Activated T-cell treated with anti-CD3 and anti-CD28 coated beads, Interleukin-2, amount 50 U/mL, for 4 hours (primary cell): Measurements from ENCODE around the gene TMPRSS6. TPM values are rescaled to one million over a fixed set of nuclear protein-coding genes. Genes with fewer than 3 reads are reported as not detected.

Experiments
- ATAC-seq, 2 donors: fragments of 200-7000 bp; cut with Tn5 transposase; one replicate each; pipeline ENCODE4 v1.10.0; 2021
- DNase-seq: peaks from one replicate; pipeline ENCODE4 v3.0.0-alpha.2; 2020
- H3K27me3 Mint-ChIP-seq: one replicate; pipeline ENCODE4 v1.8.0; 2021; ENCODE audit warnings: low read depth, mixed read lengths
- H3K36me3 Mint-ChIP-seq: one replicate; pipeline ENCODE4 v1.8.0; 2022; ENCODE audit warnings: mixed read lengths; ENCODE audit not compliant: insufficient read depth
- H3K4me1 Mint-ChIP-seq: one replicate; pipeline ENCODE4 v1.8.0; 2021; ENCODE audit warnings: low read depth, mixed read lengths
- H3K4me3 Mint-ChIP-seq: one replicate; pipeline ENCODE4 v1.8.0; 2021; ENCODE audit warnings: mild to moderate bottlenecking, moderate library complexity, mixed read lengths
- H3K9me3 Mint-ChIP-seq: one replicate; pipeline ENCODE4 v1.8.0; 2021; ENCODE audit warnings: mixed read lengths
- total RNA-seq, 3 donors: library from RNA; stranded (reverse); gene quantifications; one replicate each; pipeline ENCODE4 v1.2.1, GENCODE V29; 2021

TMPRSS6 gene
- 1 to 10 TPM in 1 of 3 donors, under 1 TPM in 2; 0.76 to 1.3 (median 0.89) TPM for total RNA-seq

DNA sequence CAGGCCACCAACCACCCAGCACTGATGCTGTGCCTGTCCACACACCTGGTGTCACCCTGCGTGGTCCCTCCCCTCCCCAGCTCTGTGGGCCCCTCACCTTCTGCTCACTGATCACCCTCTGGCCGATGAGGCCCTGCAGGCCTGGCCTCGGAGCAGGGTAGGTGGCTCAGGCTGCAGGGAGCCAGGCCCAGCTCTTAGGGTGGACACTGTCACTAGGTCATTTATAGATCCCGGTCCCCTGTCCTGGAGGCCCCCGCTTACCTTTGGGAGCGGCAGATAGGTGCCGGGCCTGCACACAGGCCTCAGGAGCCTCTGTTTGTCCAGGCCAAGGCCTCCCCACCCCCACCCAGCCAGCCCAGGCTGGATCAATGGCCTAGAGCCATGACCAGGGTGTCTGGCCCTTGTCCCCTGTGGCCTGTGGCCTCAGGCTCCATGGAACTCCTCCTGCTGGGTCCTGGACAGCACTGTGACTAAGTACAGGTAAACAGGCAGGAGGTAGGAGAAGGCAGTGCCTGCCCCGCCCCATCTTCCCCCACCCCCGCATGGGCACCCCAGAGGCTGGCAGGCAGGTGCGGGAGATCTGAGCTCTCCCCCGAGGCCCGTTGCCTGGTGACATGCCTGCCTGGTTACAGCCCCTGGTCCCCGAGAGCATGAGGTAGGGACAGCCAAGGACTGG lies at the start of gene TMPRSS6:
TMPRSS6 (minus strand) TSS at position 472 of the 676 bp plus-strand sequence. CDS start 6,296 bp downstream, outside the sequence.
- Mint-ChIP-seq H3K36me3 (peaks cover 3% of the 10 kb centered on the region), H3K4me3 (no peak within 1 kb of the TSS), H3K9me3 (no peaks in the 10 kb centered on the region), H3K4me1 (no peaks in the 10 kb centered on the region), H3K27me3 (no peaks in the 10 kb centered on the region)
- ATAC-seq (no peak), DNase-seq (no peak)

DNA sequence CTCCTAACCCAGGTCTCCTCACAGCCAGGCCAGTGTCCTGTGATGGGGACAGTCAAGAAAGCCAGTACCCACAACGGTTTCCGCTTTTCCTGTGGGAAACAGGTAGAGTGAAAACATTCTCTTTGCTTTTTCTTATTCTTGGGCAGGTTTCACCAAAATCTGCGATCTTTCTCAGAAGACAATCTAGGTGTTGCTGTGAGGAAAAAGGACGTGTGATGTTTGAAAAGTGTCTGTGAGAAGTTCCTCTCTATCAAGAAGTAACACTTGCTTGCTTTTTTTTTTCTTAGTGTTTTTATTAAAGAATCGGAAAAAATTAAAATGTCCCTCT lies 49.4 kb upstream of the TMPRSS6 start:
- Mint-ChIP-seq H3K4me3 (no peak overlapping the region), H3K36me3 (no peaks in the 10 kb centered on the region), H3K4me1 (peaks cover 74% of the 10 kb centered on the region), H3K9me3 (no peaks in the 10 kb centered on the region), H3K27me3 (no peaks in the 10 kb centered on the region)
- DNase-seq = no peak
- ATAC-seq = no peak

DNA sequence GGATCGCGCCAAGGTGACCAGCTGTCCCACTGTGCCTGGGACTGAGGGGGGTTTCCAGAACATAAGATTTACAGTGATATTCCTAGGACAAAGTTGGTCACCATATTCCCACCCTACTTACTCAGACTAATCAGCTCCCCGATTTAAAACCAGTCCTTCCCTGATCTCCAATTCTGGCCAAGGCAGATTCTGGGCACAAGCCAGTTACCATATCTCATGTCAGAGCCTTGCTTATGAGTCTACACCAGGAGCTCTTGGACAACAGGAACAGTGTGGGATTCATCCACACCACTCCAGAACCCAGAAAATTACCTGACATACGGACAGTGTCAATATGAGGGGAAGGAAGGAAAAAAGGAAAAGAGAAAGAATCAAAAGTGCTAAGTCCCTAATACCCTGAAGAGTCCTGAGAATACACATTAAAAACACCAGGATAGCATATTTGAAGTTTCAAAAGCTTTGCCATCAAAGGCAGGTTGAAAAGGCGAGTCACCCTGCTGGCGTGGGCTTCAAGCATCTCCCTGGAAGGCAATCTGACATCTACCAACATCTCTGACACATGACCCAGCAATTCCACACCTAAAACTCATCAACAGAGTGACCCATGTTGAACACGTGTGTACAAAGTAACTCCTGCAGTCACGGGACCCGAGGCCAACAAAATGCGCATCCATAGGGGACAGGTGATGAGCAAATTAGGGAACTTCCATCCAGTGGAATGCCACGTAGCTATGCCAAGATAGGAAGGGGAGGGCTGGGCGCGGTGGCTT lies 48.2 kb upstream of the TMPRSS6 start:
- Mint-ChIP-seq H3K4me1 (peaks cover 62% of the 10 kb centered on the region), H3K4me3 (no peak overlapping the region), H3K9me3 (no peaks in the 10 kb centered on the region), H3K27me3 (no peaks in the 10 kb centered on the region), H3K36me3 (no peaks in the 10 kb centered on the region)
- ATAC-seq (no peak), DNase-seq (no peak)

DNA sequence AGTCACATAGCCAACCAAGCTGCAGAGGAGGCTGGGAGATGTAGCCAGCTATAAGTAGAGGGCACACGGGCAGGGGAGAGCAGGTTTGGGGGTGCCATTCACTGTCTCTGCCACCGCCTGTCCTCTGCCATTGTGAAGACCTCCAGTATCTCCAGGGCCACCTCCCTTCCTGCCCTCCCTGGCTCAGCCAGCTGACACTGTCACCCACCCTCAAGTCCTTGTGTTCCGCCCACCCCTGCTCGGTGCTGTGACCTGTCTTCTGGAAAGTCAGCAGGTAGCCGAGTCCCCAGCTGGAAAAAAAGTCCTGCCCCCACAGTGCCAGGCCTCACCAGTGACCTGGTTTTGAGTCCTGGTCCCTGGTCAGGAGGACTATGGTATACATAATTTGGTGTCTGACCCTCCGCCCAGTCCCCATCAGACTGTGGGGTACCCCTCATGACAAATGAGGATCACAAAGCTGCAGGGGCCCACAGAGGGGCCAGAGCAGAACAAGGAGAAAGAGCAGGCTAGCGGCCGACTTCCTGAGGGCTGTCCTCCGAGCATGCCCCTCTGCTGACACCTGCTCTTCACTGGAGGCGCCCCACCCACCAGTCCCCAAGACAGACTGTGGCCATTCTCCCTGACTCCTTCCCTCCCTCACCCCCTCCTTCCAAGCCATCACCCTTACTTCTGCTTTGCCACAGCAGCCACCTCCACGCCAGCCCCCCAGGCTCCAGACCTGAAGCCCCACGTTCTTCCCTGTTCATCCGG lies 47.3 kb upstream of the TMPRSS6 start:
- H3K9me3 Mint-ChIP-seq = no peaks in the 10 kb centered on the region
- H3K27me3 Mint-ChIP-seq = no peaks in the 10 kb centered on the region
- peaks cover 54% of the 10 kb centered on the region for H3K4me1 Mint-ChIP-seq
- ATAC-seq (no peak), DNase-seq (no peak)
- no peak overlapping the region for H3K4me3 Mint-ChIP-seq
- no peaks in the 10 kb centered on the region for H3K36me3 Mint-ChIP-seq

DNA sequence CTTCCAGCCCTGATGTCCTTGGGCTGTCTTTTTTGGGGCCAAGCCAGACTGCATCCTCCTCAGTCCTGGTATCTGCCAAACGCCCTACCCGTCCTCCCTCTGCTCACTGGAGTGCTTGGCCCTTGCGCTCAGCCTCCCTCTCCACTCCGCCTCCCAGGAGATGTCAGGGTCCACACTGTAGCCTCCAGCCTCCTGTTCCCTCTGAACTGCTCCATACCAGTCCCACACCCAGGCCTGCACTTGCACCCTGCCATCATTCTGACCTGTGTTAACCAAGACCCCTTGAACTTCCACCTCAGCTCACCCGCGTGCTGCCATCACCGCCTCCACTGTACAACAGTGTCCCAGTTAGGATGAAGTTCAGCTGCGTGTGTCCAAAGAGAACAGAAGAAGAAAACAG lies 46.5 kb upstream of the TMPRSS6 start:
- H3K4me1 Mint-ChIP-seq = peaks cover 53% of the 10 kb centered on the region
- no peaks in the 10 kb centered on the region for H3K27me3 Mint-ChIP-seq
- no peak for DNase-seq
- H3K9me3 Mint-ChIP-seq = peaks cover 1% of the 10 kb centered on the region
- no peak for ATAC-seq
- no peaks in the 10 kb centered on the region for H3K36me3 Mint-ChIP-seq
- no peak overlapping the region for H3K4me3 Mint-ChIP-seq

DNA sequence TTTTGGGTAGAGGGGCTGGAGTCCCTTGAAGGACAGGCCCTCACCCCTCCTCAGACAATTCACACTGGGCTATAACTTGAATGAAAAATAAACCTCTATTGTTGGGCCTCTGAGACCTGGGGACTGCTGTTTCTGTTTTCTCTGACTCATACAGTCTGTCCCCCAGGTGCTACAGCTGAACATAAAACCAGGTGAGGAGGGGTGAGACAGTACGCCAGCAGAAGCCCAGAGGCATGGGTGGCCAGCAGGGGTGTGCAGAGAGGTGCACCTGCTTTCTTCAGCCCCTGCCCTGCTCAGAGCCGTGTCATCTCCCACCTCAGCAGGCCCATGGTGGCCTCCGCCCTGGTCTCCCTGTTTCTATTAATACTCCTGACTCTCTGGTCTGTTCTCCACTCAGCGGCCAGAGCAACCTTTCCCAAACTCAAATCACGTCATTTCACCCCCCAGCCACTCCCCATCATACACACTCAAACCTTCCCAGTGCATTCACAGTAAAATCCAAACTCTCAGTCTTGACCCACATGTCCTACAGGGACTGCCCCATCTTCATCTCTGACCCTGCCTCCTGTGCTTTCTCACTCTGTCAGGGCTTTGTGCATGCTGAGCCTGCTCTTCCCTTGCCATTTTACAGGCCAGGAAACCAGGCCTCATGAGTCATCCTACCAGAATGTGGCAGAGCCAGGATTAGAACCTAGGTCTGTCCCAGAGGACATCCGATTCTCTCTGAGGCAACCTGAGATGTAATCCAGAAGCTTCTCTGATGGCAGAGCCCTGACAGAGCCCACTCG lies 45.6 kb upstream of the TMPRSS6 start:
- Mint-ChIP-seq H3K36me3 (no peaks in the 10 kb centered on the region), H3K9me3 (peaks cover 6% of the 10 kb centered on the region), H3K27me3 (no peaks in the 10 kb centered on the region), H3K4me3 (no peak overlapping the region), H3K4me1 (peaks cover 59% of the 10 kb centered on the region)
- DNase-seq (no peak), ATAC-seq (peak; percentile 33 to 39)

DNA sequence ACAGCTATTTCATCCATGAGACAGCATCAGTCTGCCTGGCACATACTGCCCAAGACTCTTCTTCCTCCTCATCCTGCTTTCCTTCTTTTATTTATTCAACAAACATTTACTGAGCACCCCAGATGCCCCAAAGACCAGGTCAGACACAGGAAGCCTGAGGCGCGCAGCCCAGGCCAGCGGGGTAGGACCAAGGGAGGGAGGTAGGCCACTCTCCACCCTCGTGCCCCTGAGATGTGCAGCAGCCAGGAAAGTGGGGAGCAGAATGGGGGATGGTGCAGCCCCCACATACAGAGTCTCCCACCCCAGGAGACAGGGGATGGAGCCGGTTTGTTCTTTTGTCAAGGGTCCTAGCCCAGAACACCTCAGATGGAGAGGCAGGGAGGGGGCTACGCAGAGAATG lies 44.4 kb upstream of the TMPRSS6 start:
- Mint-ChIP-seq H3K4me1 (peaks cover 51% of the 10 kb centered on the region), H3K4me3 (no peak overlapping the region), H3K27me3 (no peaks in the 10 kb centered on the region), H3K36me3 (no peaks in the 10 kb centered on the region), H3K9me3 (peaks cover 6% of the 10 kb centered on the region)
- ATAC-seq (no peak), DNase-seq (no peak)

DNA sequence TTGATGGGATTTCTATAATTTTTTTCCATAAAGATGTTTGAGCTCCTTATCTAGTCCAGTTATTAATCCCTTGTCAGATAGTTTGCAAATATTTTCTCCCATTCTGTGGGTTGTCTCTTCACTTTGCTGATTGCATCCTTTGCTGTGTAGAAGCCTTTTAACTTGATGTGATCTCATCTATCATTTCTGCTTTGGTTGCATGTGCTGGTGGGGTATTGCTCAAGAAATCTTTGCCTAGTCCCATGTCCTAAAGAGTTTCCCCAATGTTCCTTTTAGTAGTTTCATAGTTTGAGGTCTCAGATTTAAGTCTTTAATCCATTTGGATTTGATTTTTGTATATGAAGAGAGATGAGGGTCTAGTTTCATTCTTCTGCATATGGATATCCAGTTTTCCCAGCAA lies 41.9 kb upstream of the TMPRSS6 start:
- no peak for ATAC-seq
- no peaks in the 10 kb centered on the region for H3K27me3 Mint-ChIP-seq
- no peak for DNase-seq
- H3K4me3 Mint-ChIP-seq = no peak overlapping the region
- peaks cover 6% of the 10 kb centered on the region for H3K9me3 Mint-ChIP-seq
- H3K4me1 Mint-ChIP-seq = peaks cover 54% of the 10 kb centered on the region
- peaks cover 2% of the 10 kb centered on the region for H3K36me3 Mint-ChIP-seq

DNA sequence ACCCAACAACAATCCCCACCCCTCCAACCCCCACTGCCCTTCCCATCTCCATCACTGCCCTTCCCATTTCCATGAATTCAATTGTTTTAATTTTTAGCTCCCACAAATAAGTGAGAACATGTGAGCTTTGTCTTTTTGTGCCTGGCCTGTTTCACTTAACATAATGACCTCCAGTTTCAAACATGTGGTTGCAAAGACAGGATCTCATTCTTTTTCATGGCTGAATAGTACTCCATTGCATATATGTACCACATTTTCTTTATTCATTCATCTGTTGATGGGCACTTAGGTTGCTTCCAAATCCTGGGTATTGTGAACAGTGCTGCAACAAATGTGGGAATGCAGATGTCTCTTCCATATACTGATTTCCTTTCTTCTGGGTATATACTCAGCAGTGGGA lies 41.2 kb upstream of the TMPRSS6 start:
- DNase-seq (no peak), ATAC-seq (no peak)
- peaks cover 6% of the 10 kb centered on the region for H3K9me3 Mint-ChIP-seq
- no peaks in the 10 kb centered on the region for H3K27me3 Mint-ChIP-seq
- peaks cover 9% of the 10 kb centered on the region for H3K36me3 Mint-ChIP-seq
- peaks cover 54% of the 10 kb centered on the region for H3K4me1 Mint-ChIP-seq
- no peak overlapping the region for H3K4me3 Mint-ChIP-seq

DNA sequence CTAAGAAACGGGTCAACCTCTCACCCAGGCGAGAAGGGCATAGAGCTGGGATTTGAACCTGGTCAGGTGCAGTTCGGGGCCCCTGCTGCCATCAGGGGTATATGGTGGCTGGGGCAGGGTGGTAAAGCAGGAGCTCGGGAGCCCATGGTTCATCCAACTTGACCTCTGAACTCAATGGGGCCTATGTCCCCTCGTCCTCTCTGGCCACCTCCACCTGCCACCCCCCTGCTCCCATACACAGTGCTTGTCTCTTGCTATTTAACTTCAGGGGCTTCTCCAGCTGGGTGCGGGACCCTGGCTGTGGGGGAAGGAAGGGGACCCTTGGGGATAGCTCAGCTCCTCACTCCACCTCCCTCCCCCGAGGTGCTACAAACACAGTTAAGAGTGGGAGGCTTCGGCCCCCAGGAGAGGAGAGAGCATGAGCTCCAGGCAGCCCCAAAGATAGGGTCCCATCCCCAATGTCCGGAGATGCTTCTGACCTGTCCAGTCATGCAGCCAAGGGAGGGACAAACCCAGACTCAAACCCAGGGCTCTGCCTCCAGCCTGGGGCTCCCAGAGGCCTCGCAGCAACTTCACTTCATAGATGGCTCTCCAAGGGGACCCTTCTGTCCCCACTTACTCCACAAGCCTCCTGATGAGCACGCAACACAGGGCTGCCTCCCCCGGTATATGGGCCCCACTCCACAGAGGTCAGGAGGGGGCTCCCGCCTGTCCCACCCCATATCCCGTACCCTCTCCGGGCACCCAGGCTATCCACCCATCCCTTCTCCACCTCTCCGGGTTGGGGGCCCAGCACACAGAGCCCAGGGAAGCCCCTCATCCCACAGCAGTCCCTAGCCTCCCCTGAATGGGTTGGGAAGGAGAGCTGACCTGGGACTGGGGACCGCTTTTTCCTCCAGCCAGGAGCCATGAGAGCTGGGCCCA lies 39.5 kb upstream of the TMPRSS6 start:
- no peak for DNase-seq
- Mint-ChIP-seq H3K4me3 (peak overlapping the region; percentile 93), H3K27me3 (no peaks in the 10 kb centered on the region), H3K9me3 (peaks cover 6% of the 10 kb centered on the region), H3K36me3 (peaks cover 16% of the 10 kb centered on the region), H3K4me1 (peaks cover 58% of the 10 kb centered on the region)
- ATAC-seq = peak; percentile 11

DNA sequence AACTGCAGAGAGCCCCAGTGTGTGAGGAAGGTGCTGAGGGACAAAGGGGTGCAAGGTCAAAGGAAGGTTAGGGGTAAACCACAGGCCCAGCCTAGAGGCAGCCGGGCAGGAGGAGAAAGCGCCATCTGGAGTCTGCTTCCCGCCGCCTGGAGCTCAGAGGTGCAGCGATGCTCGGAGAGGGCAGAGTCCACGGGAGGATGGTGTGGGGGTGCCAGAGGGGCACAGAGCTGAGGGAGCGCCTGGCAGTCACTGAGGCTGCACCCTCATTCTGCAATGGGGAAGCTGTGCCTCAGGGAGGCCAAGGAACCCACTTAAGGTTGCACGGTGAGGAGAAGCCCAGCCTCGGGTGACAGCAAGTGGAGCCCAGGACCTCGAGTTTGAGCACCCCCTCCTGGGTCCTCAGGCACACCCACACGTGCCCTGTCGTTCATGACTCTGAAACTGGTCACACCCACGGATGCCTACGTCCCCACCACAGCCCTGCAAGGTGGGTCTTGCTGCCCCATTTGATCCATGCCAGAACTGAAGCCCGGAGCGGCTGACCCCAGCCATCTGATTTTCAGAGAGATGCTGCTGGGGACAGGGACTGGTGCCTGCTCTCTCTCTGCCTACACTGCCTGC lies 38.6 kb upstream of the TMPRSS6 start:
- H3K36me3 Mint-ChIP-seq = peaks cover 23% of the 10 kb centered on the region
- peak; percentile 42 for DNase-seq
- H3K4me3 Mint-ChIP-seq = peak overlapping the region; percentile 93
- no peaks in the 10 kb centered on the region for H3K27me3 Mint-ChIP-seq
- H3K4me1 Mint-ChIP-seq = peaks cover 67% of the 10 kb centered on the region
- peaks cover 6% of the 10 kb centered on the region for H3K9me3 Mint-ChIP-seq
- ATAC-seq = peak in 1 of 2 donors; percentile 4

DNA sequence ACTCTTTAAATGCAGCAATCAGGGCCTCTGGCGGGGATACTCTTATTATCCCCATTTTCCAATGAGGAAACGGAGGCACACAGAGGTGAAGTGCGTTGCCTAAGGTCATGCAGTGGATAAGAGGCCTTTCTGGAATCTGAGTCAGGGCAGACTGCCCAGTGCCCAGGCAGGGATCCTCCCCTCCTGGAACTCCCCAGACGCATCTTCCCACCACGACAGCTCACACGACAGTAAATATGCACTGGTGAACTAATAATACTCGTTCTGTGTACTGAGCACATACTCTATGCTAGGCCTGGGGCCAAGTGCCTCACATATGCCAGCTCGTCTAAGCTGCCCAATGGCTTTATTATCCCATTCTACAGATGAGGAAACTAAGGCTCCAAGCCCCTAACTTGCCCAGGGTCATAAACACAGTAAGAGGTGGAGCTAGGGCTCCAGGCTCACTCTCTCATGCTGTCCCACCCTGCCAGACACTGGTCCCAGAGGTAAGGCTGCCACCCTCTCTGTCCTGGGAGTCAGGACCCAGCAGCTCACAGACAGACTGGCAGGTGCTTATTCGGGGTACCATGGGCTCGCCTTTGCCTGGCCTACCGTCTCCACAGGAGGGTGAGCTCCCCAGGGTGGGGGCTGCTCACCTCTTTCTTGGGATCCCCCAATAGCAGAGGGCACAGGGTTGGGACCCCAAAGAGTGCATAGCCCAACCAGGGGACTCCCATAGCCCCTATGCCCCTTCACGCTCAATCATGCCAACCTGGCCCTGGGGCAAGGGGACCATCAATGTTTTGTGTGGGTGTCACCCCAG lies 37.9 kb upstream of the TMPRSS6 start:
- ATAC-seq (no peak), DNase-seq (no peak)
- Mint-ChIP-seq H3K4me3 (peak overlapping the region; percentile 93), H3K36me3 (peaks cover 29% of the 10 kb centered on the region), H3K27me3 (no peaks in the 10 kb centered on the region), H3K9me3 (peaks cover 6% of the 10 kb centered on the region), H3K4me1 (peaks cover 69% of the 10 kb centered on the region)
